Fibroblast of peridontal ligament (primary cell): ENCODE measurements around the gene ZFPM1.
"Not testable (repeated sequence)": the region's sequence is repeated elsewhere in the genome, so short reads cannot be mapped to it uniquely, and the experiment has no call there.

ENCODE experiments used
- DNase-seq: peaks from one replicate; pipeline ENCODE4 v3.0.0-alpha.2; 2010; ENCODE audit errors: extremely low read depth

ZFPM1 gene

DNA sequence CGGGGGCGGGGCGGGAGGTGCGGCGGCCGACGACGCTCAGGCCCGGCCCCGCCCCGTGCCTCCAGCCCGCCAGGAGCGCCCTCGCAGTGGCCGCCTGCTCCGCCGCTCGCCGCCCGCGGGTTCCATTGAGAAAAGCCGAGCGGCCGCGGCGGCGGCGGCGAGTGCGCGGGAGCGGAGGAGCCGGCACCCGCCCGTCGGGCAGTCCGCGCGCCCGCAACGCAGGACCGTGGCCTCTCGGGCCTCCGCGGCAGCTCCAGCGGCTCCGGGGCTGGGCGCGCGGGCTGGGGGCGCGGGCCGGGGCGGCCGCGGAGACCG is at the start of gene ZFPM1:
ZFPM1 (plus strand) TSS at position 64 of the 315 bp plus-strand sequence. CDS start 359 bp downstream, outside the sequence.
- DNase-seq, result no peak

DNA sequence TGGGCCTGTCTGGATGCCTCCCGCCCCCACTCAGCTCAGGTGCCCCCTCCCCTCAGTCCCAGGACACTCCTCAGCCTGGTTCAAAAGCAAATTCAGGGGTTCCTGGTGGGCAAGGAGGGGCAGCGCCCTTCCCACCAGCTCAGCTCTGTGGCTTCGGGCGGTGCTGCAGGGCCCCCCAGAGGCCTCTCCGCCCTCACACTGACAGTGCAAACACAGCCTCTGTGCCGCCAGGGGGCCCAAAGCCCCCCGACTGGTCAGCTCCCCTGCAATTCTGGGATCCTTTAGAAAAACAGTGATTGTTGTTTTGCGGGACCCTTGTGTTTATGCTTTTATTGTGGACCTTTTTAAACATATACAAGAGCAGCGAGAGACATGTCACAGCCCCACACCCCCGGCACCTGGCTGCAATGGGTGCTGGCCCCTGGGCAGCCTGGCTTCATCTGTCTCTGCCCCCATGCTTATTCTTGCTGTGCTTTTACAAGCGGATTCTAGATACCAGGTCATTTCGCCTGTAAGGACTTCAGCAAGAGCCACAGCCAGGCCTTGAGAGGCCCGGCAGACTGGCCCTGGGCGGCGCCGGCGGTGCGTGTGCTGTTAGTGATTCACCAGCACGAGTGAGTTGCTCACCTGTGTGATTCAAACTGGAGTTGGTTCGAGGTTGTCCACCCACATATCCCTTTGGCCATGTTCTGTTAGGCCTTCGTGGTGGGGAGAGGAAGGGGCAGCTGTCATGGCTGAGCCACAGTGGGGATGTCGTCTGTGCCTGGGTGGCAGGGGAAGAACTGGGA is 49.1 kb upstream of the ZFPM1 start:
- no peak for DNase-seq

DNA sequence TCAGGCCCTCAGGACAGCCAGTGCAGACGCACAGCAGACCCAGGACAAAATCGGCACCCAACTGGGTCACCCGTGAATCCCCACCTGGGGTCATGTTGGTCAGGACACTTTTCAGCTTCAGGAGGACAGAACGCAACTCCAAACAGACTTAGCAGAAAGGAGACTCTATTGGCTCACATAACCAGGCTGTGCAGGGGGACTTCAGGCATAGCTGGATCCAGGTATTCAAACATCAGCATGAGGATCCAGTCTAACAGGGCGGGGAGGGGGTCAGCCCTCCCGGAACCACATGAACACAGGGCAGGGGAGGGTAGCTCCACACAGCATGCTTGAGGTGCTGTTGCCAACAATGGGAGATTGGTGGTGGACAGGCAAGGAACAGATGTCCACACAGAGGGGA is 48.3 kb upstream of the ZFPM1 start:
- no peak for DNase-seq

DNA sequence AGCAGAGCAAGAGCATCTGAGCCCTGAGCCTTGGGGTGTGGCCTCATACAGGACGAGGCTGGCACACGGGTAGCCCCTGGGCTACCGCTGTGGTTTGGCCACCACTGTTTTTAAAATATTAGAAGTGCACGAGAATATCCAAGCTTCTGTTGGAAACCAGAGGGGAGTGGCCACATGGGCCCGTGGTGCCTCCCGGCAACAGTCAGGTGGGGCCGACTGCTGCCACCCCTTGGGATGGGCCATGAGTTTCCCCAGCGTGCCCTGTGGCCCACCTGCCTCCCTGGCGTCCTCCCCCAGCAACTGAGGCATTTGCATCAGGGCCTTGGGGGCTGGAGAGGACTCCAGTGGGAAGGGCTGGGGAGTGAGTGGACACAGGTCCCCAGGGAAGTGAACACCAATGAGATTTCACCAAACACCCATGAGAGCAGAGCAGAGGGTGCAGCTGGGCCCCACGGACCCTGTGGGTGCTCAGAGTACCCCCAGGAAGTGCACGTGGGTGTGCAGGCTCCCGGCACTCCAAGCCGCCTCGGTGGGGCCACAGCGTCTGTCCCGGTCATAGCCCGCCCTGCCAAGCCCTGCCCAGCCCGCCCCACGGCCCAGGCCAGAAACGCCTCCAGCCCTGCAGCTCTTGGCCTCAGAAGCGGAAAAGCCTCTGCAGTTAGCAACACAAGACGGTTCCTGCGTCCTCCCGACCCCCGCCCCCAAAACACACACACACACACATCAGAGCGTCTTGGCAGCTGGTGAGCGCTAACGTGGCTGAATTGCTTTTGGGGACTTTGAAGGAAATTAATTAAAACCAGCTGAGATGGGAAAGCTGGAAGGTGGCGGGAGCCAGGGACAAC is 47.6 kb upstream of the ZFPM1 start:
- DNase-seq, result peak; percentile 63

DNA sequence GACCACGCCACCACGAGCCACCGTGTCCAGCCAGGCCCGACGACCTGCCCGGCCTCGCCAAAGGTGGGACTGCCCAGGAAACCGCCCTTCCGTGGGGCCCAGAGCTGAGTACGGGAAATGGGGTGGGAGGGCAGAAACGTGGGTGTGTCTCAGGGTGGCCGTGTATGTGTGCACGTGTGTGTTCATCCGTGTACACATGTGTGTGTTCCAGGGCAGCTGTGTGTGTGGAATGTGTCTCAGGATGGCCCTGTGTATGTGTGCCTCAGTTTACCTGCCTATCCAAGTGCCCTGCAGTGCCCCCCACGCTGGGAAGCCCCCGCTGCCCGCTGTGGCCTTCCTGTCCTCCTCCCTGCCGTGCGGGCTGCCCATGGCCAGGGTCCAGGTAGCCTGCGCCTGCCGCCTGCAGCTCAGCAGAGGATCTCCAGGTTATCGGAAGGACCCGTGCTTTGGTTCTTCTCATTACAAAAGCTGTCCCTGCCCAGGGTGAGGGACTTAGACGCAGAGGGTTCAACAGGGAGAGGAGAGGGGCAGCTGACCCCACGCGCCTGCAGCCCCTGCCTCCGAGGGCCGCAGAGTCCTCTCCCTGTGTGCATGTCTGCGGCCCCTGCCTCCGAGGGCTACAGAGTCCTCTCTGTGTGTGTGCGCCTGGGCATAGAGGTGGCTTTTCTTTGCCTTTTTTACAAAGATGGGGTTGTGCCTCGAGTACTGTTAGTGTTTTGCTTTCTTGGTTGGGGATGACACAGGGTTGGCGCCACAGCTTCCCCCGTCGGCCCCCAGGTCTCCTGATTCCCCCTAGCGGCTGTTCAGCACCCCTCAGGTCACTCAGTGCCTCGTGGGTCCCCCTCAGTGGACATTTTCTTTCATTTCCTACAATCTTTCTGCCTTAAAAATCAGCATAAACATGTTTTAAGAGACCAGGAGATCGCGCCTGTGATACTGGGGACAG is 46.7 kb upstream of the ZFPM1 start:
- DNase-seq, result no peak

DNA sequence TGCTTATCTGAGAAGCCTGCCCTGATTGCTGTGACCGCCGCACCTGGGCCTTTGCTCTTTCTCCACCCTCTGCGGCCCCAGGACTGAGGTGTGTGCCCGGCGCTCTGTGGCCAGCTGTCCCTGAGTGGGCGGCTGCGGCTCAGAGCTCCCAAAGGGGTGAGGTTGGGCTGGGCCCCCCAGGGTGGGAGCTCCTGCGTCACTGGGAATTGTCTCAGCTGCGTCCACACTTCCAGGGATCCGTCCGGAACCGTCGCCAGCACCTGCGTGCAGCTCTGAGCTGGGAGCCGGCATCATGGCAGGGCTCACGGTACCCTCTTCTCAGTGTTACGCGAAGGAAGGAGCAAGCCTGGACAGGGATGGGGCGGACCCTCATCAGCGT is 46.0 kb upstream of the ZFPM1 start:
- DNase-seq, result no peak

DNA sequence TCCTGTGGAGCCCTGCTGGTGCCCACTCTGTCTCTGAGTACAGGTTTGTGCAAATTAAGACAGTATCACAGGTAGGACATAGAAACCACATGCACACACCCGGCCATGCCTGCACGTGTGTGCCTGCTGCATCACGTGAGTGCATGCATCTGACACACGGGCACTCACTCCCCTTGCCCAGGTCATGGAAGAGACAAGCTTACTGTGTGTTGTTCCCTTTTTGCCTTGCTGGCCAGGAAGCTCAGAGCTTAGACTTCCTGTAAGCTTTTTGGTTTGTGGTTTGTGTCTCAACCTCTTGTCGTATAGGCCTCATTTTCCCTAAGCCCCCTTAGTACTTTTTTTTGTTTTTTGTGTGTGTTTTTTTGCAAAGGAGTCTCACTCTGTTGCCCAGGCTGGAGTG is 45.3 kb upstream of the ZFPM1 start:
- no peak for DNase-seq

DNA sequence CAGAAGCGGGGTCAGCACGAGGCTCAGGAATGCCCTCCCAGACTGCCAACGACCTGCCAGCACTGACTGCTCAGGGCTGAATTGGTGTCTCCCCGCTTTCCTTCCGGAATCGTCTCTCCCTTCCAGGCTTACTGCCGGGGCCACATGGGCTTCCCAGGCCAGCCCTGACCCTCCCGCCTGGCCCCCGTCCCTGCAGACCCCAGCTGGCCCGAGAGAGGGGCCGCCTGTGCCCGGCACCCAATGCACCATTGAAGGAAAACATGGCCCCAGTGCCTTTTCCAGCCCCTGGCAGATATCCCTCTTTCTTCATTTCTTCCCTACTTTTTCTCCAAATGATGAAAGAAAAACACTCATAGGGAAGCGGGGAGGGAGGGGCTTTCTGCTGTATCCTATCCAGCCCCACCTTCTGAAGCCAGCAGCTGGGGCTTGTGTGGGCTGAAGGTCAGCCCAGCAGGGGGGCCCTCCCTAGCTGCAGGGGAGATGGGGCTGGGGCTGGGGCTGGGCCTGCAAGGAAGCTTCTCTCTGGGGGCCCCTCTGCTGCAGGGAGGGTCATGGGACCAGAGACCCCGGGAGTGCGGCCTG is 44.4 kb upstream of the ZFPM1 start:
- DNase-seq, result no peak

DNA sequence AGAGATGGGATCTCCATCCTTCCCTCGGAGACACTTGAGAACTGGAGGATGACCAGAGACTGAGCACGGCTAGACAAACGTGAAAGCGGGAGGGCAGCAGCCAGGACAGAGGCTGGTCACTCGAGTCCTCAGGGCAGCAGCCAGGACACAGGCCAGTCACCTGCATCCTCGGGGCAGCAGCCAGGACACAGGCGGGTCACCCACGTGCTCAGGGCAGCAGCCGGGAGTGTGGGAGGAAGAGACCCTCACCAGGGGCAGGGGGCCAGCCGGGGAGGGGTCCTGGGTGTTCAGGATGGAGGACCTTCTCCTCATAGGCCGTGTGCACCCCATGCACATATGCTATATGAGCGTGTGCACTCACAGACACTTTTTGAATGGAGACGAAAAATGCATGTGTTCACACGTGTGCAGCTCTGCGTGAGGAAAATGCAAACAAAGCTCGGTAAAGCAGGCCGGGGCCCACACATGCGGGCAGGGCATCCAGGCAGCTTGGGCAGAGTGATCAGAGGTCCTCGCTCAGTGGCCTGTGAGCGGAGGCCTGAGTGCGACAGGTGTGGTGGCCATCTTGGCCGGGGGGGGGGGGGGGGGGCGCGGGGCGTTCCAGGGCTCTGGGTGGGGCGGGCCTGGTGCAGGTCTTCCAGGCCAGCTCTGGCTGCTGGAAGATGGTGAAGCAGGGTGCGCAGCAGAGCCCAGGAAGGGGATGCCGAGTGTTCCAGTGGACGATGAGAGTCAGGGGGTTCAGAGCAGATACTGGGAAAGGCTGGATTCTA is 43.6 kb upstream of the ZFPM1 start:
- DNase-seq, result no peak

DNA sequence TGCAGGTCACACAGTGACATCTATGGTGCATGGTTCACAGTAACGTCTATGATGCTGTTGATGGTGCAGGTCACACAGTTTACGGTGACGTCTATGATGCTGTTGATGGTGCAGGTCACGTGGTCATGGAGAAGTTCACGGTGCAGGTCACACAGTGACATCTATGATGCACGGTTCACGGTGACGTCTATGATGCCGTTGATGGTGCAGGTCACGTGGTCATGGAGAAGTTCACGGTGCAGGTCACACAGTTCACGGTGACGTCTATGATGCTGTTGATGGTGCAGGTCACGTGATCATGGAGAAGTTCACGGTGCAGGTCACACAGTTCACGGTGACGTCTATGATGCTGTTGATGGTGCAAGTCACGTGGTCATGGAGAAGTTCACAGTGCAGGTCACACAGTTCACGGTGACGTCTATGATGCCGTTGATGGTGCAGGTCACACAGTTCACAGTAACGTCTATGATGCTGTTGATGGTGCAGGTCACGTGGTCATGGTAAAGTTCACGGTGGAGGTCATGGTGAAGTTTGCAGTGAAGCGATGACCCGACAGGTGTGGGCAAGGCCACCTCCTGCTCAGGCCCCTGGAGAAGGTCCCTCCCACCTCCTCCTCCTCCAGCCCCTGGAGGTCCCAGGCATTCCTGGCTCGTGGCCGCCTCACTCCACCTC is 42.6 kb upstream of the ZFPM1 start:
- not testable (repeated sequence) for DNase-seq

DNA sequence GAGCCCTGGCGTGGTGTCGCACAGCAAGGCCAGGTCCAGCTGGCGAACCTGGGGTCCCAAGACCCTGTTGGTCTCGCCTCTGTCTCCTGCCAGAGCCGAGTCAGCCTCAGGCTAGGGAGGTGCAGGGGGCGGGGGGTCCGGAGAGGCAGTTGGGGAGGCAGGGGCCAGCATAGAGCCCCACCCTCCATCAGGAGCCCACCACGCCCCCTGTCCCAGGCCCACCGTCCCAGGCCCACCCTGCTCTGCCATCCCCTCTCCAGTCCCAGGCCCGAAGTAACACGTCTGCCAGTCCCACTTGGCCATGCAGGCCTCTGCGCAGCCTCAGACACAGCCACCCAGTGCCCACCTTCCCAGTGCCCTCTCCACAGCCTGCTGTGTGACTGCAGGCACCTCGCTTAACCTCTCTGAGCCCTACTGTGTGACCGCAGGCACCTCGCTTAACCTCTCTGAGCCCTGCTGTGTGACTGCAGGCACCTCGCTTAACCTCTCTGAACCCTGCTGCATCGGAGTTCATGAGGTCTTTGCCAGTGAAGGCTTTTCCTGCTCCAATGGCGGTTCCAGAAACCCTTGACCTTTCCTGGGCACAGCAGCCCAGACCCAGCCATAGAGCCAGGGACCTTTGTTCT is 41.0 kb upstream of the ZFPM1 start:
- DNase-seq, result no peak

DNA sequence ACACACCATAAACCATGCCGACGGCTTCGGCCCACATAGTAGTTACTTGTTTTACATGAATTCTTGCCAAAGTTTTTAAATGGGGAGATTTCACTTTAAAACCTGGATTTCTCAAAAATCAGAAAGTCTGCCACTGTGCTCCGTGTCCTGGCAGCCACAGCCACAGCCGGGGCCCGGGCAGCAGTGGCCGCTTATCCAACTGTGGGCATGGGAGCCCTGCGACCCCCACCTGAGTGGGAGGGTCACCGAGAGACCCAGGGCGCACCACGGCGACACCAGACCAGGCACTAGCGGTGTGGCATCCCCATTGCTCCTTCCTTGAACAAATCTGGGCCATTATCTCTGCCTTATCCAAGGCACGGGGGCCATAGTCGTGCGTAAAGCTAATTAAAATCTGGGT is 40.3 kb upstream of the ZFPM1 start:
- DNase-seq, result no peak

DNA sequence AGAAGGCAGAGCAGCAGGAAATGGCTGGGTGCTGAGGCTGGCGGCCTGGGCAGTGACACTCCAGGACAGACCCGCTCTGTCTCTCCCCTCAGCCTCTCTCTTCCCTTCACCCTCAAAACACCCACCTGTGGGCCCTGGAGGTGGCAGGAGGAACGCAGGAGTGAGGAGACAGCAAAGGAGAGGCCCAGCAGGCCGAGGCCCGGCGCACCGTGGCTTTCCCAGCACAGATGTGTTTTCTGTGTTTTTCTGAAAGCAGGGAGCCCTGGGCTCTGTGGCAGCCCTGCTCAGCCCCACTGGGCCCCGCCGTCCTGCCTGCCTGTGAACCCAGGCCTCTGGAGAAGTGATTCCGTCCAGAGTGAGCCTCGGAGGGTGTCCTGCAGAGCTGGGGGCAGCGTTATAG is 39.8 kb upstream of the ZFPM1 start:
- DNase-seq, result no peak

DNA sequence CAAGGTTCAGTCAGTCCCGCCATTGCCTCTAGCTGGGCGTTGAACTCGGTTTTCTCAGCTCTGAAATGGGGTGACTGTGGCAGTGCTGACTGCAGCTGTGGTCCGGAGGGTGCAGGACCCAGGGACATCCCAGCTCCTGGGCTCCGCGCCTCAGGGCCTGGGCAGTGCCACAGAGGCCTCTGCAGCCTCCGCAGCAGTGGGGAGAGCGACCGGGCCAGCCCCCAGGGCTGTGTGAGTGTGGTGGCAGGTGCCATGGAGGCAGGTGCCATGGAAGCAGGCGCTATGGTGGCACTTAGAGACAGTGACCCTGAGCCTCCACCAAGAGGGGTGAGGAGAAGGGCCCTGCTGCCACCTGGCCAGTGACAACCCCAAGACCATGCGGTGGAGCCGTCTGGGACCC is 39.4 kb upstream of the ZFPM1 start:
- DNase-seq, result no peak

DNA sequence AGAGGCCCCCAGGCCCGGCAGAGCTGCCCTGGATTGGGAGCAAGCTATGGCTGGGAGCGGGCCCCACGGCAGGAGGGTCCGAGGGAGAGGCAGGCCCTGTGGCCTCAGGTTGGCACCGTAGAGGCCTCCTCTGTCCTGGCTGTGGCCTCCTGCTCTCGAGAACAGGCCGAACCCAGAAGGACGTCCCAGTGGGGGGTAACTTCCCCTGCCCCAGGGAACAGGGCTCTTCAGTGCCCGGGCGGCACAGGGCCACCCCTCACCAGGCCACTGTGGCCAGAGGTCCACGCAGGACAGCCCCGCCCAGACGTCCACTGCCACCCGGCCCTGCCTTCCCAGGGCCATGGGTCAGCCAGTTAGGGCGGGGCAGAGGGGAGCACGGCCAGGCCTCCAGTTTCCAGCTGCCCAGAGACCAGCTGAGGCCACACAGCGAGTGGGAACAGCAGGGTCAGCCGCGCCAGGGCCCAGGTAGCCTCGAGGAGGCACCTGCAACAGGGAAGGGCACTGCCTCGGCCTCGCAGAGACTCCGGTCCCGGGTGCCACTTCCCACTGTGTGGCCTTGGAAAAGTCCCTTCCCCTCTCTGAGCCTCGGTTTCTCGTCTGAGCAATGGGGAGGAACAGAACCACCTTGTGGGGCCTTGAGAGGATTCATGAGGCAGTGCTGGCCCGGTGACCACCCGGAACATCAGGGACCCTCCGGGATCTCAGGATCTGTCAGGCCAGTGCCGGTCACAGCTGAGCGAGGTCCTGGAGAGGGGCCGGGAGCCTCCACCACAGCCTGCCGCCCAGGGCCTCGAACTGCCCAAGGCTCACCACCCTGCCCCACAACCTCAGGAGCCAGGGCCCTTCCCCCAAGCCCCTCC is 38.3 kb upstream of the ZFPM1 start:
- no peak for DNase-seq

DNA sequence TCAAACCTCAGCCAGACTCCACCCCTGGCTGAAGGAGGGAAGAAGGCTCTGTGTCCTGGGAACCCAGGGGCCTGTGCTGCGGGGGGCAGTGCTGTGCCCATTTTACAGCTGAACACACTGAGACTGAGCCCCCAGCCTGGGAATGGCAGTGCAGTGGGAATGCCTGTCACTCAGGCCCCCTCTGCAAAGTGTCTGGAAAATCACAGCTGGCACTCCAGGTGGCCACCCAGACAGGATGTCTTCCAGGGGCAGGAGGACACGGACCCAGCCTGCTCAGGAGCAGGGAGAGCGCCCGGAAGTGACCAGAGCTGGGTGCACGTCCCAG is 37.7 kb upstream of the ZFPM1 start:
- no peak for DNase-seq

DNA sequence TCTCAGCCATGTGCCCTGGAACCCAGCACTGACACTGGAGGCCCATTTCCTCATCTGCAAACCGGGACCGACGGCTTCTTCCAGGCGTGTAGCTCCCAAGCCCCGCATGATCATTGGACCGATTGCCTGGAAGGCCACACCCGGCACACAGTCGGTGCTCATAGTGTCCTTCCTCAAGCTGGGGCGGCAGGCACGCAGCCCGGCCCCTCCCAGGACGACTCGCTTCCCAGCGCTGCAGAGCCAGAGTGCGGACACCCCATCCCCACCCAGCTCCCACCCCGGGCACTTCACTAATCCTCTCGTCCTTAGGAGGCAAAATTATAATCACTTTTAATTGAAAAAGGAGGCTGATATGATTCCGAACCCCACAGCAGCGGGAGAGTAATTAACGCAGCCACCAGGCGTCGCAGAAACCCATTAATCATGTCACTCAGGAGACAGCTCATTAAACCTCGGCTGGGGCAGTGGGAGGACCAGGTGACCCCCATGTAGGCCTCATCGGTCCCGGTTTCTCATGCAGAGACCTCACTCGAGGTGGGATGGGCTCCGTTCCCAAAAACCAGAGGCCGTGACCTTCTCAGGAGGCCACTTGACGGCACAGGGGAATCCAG is 37.3 kb upstream of the ZFPM1 start:
- DNase-seq, result no peak

DNA sequence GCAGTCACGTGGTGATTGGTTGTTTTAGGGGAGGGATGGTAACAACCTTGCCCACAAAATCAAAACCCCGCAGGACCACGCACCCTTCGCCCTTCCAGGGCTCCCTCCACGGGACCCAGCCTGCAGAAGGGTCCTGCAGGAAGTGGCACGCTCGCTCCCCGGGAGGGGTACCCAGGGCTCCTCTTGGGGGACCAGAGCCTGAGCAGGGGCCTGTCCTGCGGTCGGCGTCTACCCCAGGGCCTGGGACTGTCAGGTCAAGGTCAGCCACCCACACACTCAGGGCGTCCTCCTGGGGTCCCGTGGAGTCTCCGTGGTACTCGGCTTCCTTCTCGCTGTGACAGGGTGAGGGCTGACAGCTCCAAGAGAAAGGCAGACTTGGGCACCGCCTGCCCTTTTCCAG is 36.4 kb upstream of the ZFPM1 start:
- no peak for DNase-seq
